HCT116 (cell line): Measurements from ENCODE around the gene EPHB2.

Source experiments
- POLR2A ChIP-seq: IDR thresholded peaks from 2 replicates; pipeline ENCODE4 v1.7.0; 2011; ENCODE audit warnings: borderline replicate concordance; ENCODE audit not compliant: insufficient read depth, insufficient read length; ENCODE audit errors: extremely low read depth
- POLR2AphosphoS5 ChIP-seq: IDR thresholded peaks from 2 replicates; pipeline ENCODE4 v1.6.1; 2011; ENCODE audit warnings: mild to moderate bottlenecking, low read depth, low read length, moderate library complexity
- RAD21 ChIP-seq: IDR thresholded peaks from 2 replicates; pipeline ENCODE4 v1.6.1; 2012; ENCODE audit warnings: low read depth, mild to moderate bottlenecking
- YY1 ChIP-seq: IDR thresholded peaks from 2 replicates; pipeline ENCODE4 v1.6.1; 2011; ENCODE audit warnings: low read length, low read depth, moderate library complexity, mild to moderate bottlenecking; ENCODE audit not compliant: insufficient replicate concordance; ENCODE audit errors: extremely low read depth
- ZFX ChIP-seq: fragments of 450-650 bp; IDR thresholded peaks from 2 replicates; pipeline ENCODE4 v1.6.1; 2017
- TF ChIP-seq, protein P1 (sequence below), 3 experiments: fragments of 200-600 bp in 1 of 3; sonication (generic) in 1 of 3; IDR thresholded peaks in 2 of 3; conservative IDR thresholded peaks in 1 of 3; 2 replicates each; pipeline ENCODE4 v1.5.1; 2012 to 2017; ENCODE audit warnings: low read depth in 2 of 3, low read length in 2 of 3, antibody characterized with exemption in 1 of 3, borderline replicate concordance in 1 of 3, control low read depth in 1 of 3, mild to moderate bottlenecking in 1 of 3, mixed read lengths in 1 of 3, mixed run types in 1 of 3, moderate library complexity in 1 of 3; ENCODE audit not compliant: insufficient read depth in 1 of 3

DNA sequence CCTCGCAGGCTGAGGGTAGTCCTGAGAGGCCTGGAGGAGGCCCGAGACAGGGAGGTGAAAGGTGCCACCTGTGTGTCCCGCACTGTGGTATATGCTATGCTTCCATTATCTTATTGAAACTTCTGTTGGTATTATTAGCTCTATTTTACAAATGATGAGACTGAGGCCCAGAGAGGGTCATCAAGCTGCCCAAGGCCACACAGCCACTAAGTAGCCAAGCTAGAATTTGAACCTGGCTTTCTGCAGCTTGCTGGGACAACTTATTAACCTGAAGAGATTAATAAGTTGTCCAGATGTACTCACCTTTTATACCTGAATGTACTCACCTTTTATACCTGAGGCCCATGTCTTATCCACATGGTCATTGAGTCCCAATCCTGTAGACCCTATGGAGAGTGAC is 83.0 kb downstream of the EPHB2 start:
- no peak for TF ChIP-seq POLR2AphosphoS5
- no peak for TF ChIP-seq YY1
- TF ChIP-seq, protein P1, sequence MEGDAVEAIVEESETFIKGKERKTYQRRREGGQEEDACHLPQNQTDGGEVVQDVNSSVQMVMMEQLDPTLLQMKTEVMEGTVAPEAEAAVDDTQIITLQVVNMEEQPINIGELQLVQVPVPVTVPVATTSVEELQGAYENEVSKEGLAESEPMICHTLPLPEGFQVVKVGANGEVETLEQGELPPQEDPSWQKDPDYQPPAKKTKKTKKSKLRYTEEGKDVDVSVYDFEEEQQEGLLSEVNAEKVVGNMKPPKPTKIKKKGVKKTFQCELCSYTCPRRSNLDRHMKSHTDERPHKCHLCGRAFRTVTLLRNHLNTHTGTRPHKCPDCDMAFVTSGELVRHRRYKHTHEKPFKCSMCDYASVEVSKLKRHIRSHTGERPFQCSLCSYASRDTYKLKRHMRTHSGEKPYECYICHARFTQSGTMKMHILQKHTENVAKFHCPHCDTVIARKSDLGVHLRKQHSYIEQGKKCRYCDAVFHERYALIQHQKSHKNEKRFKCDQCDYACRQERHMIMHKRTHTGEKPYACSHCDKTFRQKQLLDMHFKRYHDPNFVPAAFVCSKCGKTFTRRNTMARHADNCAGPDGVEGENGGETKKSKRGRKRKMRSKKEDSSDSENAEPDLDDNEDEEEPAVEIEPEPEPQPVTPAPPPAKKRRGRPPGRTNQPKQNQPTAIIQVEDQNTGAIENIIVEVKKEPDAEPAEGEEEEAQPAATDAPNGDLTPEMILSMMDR (IDR thresholded peaks at IDR 0.05 in 2 of 3, conservative IDR thresholded peaks at IDR 0.05 in 1 of 3; ENCODE audit: borderline replicate concordance in 1 of 3, insufficient read depth in 1 of 3, low read depth in 2 of 3, low read length in 2 of 3): no peak
- no peak for TF ChIP-seq POLR2A
- no peak for TF ChIP-seq ZFX
- TF ChIP-seq RAD21: no peak
